BLaER1 treated with 17β-estradiol and CSF1 and Interleukin-3, amounts not matched to agents 10 nM and 100 nM (cell line): ENCODE results near the gene FGFR2.

ENCODE experiments used
- H3K27ac ChIP-seq, 11 experiments: shearing (Covaris generic); formaldehyde crosslinking; 2 replicates each; pipeline ENCODE4 v1.8.1; 2022
- H3K27me3 ChIP-seq, 11 experiments: shearing (Covaris generic); formaldehyde crosslinking; 2 replicates each; pipeline ENCODE4 v1.8.1; 2022
- H3K36me3 ChIP-seq, 11 experiments: shearing (Covaris generic); formaldehyde crosslinking; 2 replicates each; pipeline ENCODE4 v1.8.1; 2022
- H3K4me1 ChIP-seq, 10 experiments: shearing (Covaris generic); formaldehyde crosslinking; 2 replicates each; pipeline ENCODE4 v1.8.1; 2022
- H3K4me2 ChIP-seq, 11 experiments: shearing (Covaris generic); formaldehyde crosslinking; 2 replicates each; pipeline ENCODE4 v1.8.1; 2022
- H3K4me3 ChIP-seq, 10 experiments: shearing (Covaris generic); formaldehyde crosslinking; 2 replicates each; pipeline ENCODE4 v1.8.1; 2022
- H3K9ac ChIP-seq, 11 experiments: shearing (Covaris generic); formaldehyde crosslinking; 2 replicates each; pipeline ENCODE4 v1.8.1; 2022
- H3K9me3 ChIP-seq, 11 experiments: shearing (Covaris generic); formaldehyde crosslinking; replicated peaks in 1 of 11; 2 replicates each; pipeline ENCODE4 v1.8.1; 2022
- H4K20me1 ChIP-seq, 11 experiments: shearing (Covaris generic); formaldehyde crosslinking; 2 replicates each; pipeline ENCODE4 v1.8.1; 2022
- Cebpa-rat ChIP-seq, 11 experiments: shearing (Covaris generic); IDR thresholded peaks; 2 replicates each; pipeline ENCODE4 v1.8.1; 2022

The FGFR2 gene

DNA sequence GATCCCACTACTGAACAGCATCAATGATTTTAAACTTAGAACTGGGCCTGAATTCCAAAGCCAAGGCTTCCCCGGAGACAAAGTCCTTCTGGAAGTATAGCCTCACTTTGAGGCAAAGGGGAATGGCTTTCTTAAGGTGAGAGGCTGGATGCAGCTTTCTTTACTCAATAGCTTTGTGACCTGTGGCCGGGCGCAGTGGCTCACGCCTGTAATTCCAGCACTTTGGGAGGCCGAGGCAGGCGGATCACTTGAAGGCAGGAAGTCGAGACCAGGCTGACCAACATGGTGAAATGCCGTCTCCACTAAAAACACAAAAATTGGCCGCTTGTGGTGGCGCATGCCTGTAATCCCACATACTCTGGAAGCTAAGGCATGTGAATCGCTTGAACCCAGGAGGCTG lies 3.2 kb upstream of the FGFR2 start:
- Histone ChIP-seq H3K27me3 (peaks cover 57 to 87% (median 72%) of the 10 kb centered on the region in 11 experiments), H3K27ac (no peak overlapping the region), H3K9me3 (no peaks in the 10 kb centered on the region), H4K20me1 (peaks cover 0 to 38% (median 28%) of the 10 kb centered on the region in 11 experiments; a peak in 16 of 22 replicates), H3K4me2 (peak overlapping the region in 5 of 11 experiments; percentile 53 to 91 (median 67); a peak in 8 of 22 replicates), H3K4me1 (peaks cover 8 to 53% (median 44%) of the 10 kb centered on the region in 10 experiments; a peak in 19 of 20 replicates), H3K9ac (no peak overlapping the region), H3K4me3 (no peak overlapping the region), H3K36me3 (no peaks in the 10 kb centered on the region)
- TF ChIP-seq Cebpa-rat (IDR thresholded peaks at IDR 0.05), result no peak

DNA sequence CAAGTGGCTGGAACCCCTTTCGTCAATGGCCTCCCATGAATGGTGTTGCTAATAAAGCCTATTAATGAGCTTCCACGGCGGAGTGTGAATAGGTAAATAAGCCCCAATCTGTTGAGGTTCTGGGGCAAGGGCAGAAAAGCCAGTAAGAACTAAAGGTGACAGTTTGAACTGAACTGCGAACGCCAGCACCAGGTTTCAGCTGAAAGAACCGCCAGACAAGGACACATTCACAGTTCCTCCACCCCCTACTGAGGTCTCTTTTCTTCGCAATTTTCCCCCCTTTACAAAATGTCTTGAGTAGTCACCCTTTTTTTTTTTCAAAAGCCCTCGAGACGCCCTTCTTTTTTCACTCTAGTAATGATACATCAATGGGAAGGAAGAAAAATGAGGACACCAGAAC lies 2.4 kb upstream of the FGFR2 start:
- no peaks in the 10 kb centered on the region for H3K36me3 ChIP-seq
- H3K27me3 ChIP-seq, result peaks cover 66 to 90% (median 75%) of the 10 kb centered on the region in 11 experiments
- H3K4me1 ChIP-seq, result peaks cover 8 to 44% (median 36%) of the 10 kb centered on the region in 10 experiments; a peak in 19 of 20 replicates
- H4K20me1 ChIP-seq, result peaks cover 0 to 42% (median 33%) of the 10 kb centered on the region in 11 experiments; a peak in 16 of 22 replicates
- no peaks in the 10 kb centered on the region for H3K9me3 ChIP-seq
- TF ChIP-seq Cebpa-rat (IDR thresholded peaks at IDR 0.05), result no peak
- no peak overlapping the region for H3K4me3 ChIP-seq
- peak overlapping the region in 10 of 11 experiments; percentile 17 to 91 (median 60); a peak in 18 of 22 replicates for H3K4me2 ChIP-seq
- H3K9ac ChIP-seq, result no peak overlapping the region; a peak in 1 of 22 replicates
- no peak overlapping the region for H3K27ac ChIP-seq

DNA sequence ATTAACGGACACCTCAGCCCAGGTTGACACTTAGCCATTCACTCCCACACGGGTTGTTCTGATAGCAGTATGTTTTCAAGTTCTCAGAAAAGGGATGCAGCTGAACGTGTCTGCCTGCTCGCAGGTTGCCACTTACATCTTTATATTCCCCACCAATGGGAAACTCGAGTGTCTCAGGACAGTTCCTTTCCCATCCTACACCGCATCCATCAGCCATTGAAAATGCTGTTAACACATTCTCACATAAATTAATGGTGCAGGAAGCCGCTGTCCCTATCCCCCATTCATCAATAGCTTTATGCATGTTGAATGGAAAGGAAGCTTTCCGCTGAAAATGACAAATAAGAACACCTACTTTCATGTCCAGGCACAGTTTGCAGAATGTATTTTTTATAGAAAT lies 1.7 kb upstream of the FGFR2 start:
- Histone ChIP-seq H3K9me3 (no peaks in the 10 kb centered on the region), H3K9ac (no peak overlapping the region), H3K27me3 (peaks cover 72 to 94% (median 82%) of the 10 kb centered on the region in 11 experiments), H3K4me3 (no peak overlapping the region), H3K36me3 (no peaks in the 10 kb centered on the region), H3K27ac (no peak overlapping the region), H4K20me1 (peaks cover 0 to 44% (median 33%) of the 10 kb centered on the region in 11 experiments; a peak in 16 of 22 replicates), H3K4me2 (peak overlapping the region in 9 of 11 experiments; percentile 30 to 91 (median 61); a peak in 17 of 22 replicates), H3K4me1 (peaks cover 8 to 44% (median 36%) of the 10 kb centered on the region in 10 experiments; a peak in 19 of 20 replicates)
- TF ChIP-seq Cebpa-rat (IDR thresholded peaks at IDR 0.05), result no peak

DNA sequence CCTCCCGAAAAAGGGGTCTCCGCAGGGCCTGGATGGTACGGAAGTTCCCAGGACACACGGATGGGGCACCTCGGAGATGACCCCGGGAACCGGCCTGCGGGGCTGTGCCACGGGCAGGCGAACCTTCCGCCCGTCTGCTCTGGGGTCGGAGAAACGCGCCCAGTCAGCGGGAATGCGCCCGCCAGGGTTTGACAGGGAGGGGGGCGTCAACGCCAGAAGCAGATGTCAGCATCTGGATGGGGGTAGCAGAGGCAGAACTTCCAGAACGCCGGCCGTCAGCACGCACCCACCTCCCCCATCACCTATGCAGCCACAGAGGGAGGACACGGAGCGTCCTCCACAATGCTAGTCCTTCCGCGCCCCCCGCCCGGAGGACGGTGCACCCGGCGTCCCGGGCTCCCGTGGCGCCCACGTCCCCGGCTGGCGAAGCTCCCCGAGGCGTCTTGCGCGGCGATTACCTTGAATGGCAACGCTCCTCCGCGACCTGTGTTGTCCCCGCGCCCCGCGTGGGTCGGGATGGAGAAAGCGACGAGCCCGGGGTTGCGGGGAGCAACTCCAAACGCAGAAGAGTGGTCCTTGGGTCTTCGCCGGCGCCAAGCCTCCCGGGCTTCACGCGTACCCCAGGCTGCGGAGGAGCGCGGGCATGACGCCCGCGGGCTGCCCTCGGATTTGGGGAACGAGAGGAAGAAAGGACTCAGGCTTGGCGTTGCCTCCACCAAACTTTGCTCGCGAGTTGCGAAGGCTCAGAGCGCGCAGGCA lies 561 bp downstream of the FGFR2 start:
- no peaks in the 10 kb centered on the region for H3K36me3 ChIP-seq
- no peak for TF ChIP-seq Cebpa-rat (IDR thresholded peaks at IDR 0.05)
- H3K4me3 ChIP-seq, result peak overlapping the region; percentile 55 to 75 (median 64)
- H3K4me1 ChIP-seq, result peaks cover 8 to 44% (median 36%) of the 10 kb centered on the region in 10 experiments; a peak in 19 of 20 replicates
- H3K27ac ChIP-seq, result no peak overlapping the region
- no peaks in the 10 kb centered on the region for H3K9me3 ChIP-seq
- peak overlapping the region; percentile 85 to 100 (median 98) for H3K4me2 ChIP-seq
- peaks cover 0 to 44% (median 33%) of the 10 kb centered on the region in 11 experiments; a peak in 16 of 22 replicates for H4K20me1 ChIP-seq
- peaks cover 82 to 96% (median 92%) of the 10 kb centered on the region in 11 experiments for H3K27me3 ChIP-seq
- H3K9ac ChIP-seq, result peak overlapping the region; percentile 8 to 70 (median 53); a peak in 17 of 22 replicates

DNA sequence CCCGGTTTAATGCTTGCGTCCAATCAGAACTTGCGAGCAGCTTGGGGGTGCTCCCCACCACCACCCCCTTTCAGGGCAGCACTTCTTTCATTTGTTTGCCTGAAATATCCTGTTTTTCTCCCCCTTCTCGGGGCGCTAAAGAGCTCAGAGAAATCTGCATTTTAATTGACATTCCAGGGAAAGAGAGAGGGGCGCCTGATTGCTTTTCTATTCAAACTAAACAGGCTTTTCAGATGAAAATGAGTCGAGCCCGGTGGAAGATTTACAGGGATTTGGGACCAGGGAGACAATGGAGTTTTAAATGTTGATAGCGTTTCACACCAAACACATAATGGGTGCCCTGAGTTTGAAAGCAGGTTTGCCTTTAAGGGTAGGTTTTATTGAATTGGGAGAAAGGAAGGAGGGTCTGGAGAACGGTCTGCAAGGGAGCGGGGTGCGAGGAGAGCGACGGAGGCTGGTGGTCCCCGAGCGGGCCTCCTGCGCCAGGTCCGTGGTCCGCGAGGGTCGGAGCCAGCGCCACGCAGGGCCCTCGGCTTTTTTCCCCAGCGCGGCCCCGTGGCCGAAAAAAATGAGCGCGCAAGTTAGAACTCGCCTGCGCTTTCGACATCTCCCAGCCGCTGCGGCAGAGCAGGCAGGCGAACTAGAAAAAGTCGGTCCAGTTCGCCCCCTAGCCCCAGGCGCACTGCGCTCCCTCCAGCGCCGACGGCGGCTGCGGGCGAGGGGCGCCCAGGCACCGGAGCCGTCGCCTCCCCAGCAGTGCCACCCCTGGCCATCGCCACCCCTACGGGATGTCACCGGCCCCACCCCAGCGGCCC lies 1.3 kb downstream of the FGFR2 start:
- peaks cover 0 to 44% (median 33%) of the 10 kb centered on the region in 11 experiments; a peak in 16 of 22 replicates for H4K20me1 ChIP-seq
- peaks cover 8 to 44% (median 36%) of the 10 kb centered on the region in 10 experiments; a peak in 19 of 20 replicates for H3K4me1 ChIP-seq
- no peaks in the 10 kb centered on the region for H3K9me3 ChIP-seq
- no peak overlapping the region for H3K9ac ChIP-seq
- H3K36me3 ChIP-seq, result no peaks in the 10 kb centered on the region
- H3K4me2 ChIP-seq, result peak overlapping the region; percentile 85 to 100 (median 98); a peak in 21 of 22 replicates
- no peak overlapping the region for H3K27ac ChIP-seq
- peaks cover 79 to 88% (median 86%) of the 10 kb centered on the region in 11 experiments for H3K27me3 ChIP-seq
- no peak for TF ChIP-seq Cebpa-rat (IDR thresholded peaks at IDR 0.05)
- H3K4me3 ChIP-seq, result peak overlapping the region; percentile 55 to 75 (median 64)

DNA sequence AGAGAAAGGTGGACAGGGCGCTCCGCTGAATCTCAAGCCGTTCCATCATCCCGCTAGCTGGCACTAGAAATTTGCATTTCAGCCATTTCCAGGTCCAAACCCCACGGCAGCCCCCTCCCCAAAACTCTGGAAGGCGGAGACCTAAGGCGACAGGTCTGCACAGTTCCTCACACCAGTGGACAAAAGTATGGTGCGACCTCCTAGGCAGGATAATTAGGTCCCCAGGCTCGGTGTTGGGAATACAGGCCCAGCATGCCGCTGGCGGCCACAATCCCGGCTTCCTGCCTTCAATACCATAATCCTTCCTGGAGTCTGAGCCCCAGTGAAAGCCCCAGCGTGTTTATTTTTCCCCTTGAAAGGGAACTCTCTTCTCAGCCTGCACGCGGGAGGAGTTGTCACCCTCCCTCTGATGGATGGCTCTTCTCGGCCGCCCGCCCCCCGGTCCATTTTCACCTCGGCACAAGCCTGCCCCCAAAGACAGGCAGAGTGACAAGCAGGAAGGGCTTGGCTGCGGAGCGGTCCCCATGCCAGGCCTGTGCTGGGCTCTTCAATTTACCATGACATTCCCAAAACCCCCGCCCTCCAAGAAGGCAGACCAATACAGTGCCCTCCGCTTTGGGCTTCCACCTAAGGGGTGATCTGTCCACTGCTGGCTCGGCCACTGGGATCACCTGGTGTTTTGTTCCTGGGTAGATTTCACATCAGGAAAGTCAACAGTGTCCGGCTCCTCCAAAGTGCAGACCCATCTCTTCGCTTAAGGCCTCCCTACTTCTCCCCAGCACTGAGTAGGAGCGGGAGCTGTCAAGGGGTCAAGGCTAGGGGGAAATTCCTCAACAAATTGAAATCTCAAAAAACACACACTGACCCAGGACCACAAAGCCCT lies 2.2 kb downstream of the FGFR2 start:
- TF ChIP-seq Cebpa-rat (IDR thresholded peaks at IDR 0.05), result no peak
- no peak overlapping the region for H3K4me3 ChIP-seq
- H3K36me3 ChIP-seq, result no peaks in the 10 kb centered on the region
- peaks cover 8 to 38% (median 32%) of the 10 kb centered on the region in 10 experiments; a peak in 19 of 20 replicates for H3K4me1 ChIP-seq
- H3K9ac ChIP-seq, result no peak overlapping the region
- no peak overlapping the region for H3K4me2 ChIP-seq
- no peak overlapping the region for H3K27ac ChIP-seq
- peaks cover 71 to 80% (median 77%) of the 10 kb centered on the region in 11 experiments for H3K27me3 ChIP-seq
- no peaks in the 10 kb centered on the region for H3K9me3 ChIP-seq
- H4K20me1 ChIP-seq, result peaks cover 0 to 41% (median 33%) of the 10 kb centered on the region in 11 experiments; a peak in 16 of 22 replicates

DNA sequence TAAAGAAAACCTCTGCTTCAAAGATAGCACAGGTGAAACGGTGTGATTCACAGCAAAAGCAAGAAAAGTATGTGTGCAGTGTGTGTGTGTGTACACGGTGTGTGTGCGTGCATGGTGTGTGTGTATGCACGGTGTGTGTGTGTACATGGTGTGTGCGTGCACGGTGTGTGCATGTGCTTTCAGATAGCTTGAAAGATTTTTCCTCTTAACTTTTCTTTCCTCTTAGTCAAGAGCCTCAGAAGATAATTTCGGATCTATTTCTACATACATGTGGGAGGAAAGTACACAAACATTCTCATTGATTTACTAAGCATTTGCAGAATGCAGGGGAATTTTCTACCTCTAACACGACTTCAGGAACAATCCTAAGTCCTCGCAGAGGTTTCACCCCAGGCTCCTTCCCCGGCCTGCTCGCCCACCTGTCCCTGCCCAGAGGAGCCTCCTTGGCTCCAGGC lies 2.9 kb downstream of the FGFR2 start:
- peaks cover 0 to 38% (median 30%) of the 10 kb centered on the region in 11 experiments; a peak in 16 of 22 replicates for H4K20me1 ChIP-seq
- H3K27me3 ChIP-seq, result peaks cover 64 to 73% (median 71%) of the 10 kb centered on the region in 11 experiments
- H3K4me3 ChIP-seq, result no peak overlapping the region
- H3K27ac ChIP-seq, result no peak overlapping the region
- no peak for TF ChIP-seq Cebpa-rat (IDR thresholded peaks at IDR 0.05)
- H3K9ac ChIP-seq, result no peak overlapping the region
- no peak overlapping the region for H3K4me2 ChIP-seq
- no peaks in the 10 kb centered on the region for H3K9me3 ChIP-seq
- peaks cover 8 to 31% (median 25%) of the 10 kb centered on the region in 10 experiments; a peak in 19 of 20 replicates for H3K4me1 ChIP-seq
- no peaks in the 10 kb centered on the region for H3K36me3 ChIP-seq
